HepG2 (cell line): Measurements from ENCODE around the gene AJM1. TPM values are rescaled to one million over a fixed set of nuclear protein-coding genes. Genes with fewer than 3 reads are reported as not detected.

ENCODE experiments used
- ASH2L ChIP-seq: fragments of 300-600, 200-600 bp; sonication (generic); IDR thresholded peaks from 2 replicates; pipeline ENCODE4 v1.7.0; 2017; ENCODE audit warnings: low read depth, mild to moderate bottlenecking, moderate library complexity, mixed read lengths, low read length; ENCODE audit not compliant: insufficient read length
- CREB1 ChIP-seq, 2 experiments: fragments of 450-650 bp in 1 of 2; IDR thresholded peaks; 2 replicates each; pipeline ENCODE4 v1.6.1; 2016 to 2017; ENCODE audit warnings: control low read depth in 1 of 2, mild to moderate bottlenecking in 1 of 2, missing compliant biosample characterization in 1 of 2, missing genetic modification characterization in 1 of 2
- ELF1 ChIP-seq: sonication (generic); formaldehyde crosslinking; IDR thresholded peaks from 2 replicates; pipeline ENCODE4 v1.4.0; 2020; ENCODE audit warnings: missing genetic modification reagents
- FOXK2 ChIP-seq: fragments of 450-650 bp; IDR thresholded peaks from 2 replicates; pipeline ENCODE4 v1.6.1; 2016
- HOXA3 ChIP-seq: sonication (generic); formaldehyde crosslinking; IDR thresholded peaks from 2 replicates; pipeline ENCODE4 v1.5.0; 2020; ENCODE audit warnings: missing genetic modification reagents
- IRF2 ChIP-seq: IDR thresholded peaks from 2 replicates; pipeline ENCODE4 v1.6.1; 2018; ENCODE audit warnings: missing genetic modification reagents, missing compliant biosample characterization
- KDM2A ChIP-seq: sonication (generic); formaldehyde crosslinking; IDR thresholded peaks from 2 replicates; pipeline ENCODE4 v1.4.0; 2020; ENCODE audit warnings: low read depth, missing genetic modification reagents, borderline replicate concordance
- KDM5A ChIP-seq: fragments of 200-600 bp; sonication (generic); IDR thresholded peaks from 2 replicates; pipeline ENCODE4 v1.7.0; 2018; ENCODE audit warnings: antibody characterized with exemption, mild to moderate bottlenecking, low read length, borderline replicate concordance
- MXI1 ChIP-seq: IDR thresholded peaks from 3 replicates; pipeline ENCODE4 v1.6.1; 2012; ENCODE audit warnings: low read depth, low read length, inconsistent platforms, borderline replicate concordance
- NR1H2 ChIP-seq: sonication (generic); formaldehyde crosslinking; IDR thresholded peaks from 2 replicates; pipeline ENCODE4 v1.8.1; 2022; ENCODE audit warnings: low read depth, missing genetic modification reagents, borderline replicate concordance
- PCBP2 ChIP-seq: fragments of 200-400 bp; formaldehyde crosslinking; optimal IDR thresholded peaks from 2 replicates; pipeline ENCODE3; 2018; ENCODE audit warnings: low read length, low read depth; ENCODE audit not compliant: poor library complexity, severe bottlenecking
- SAP130 ChIP-seq: IDR thresholded peaks from 2 replicates; pipeline ENCODE4 v1.6.1; 2016; ENCODE audit warnings: low read depth
- TAF1 ChIP-seq: sonication (generic); formaldehyde crosslinking; IDR thresholded peaks from 2 replicates; pipeline ENCODE4 v1.4.0; 2020; ENCODE audit warnings: missing genetic modification reagents
- U2AF1 ChIP-seq: fragments of 200-400 bp; formaldehyde crosslinking; optimal IDR thresholded peaks from 2 replicates; pipeline ENCODE3; 2017; ENCODE audit warnings: mild to moderate bottlenecking, low read depth, low read length
- ZBTB40 ChIP-seq, 2 experiments: fragments of 450-650 bp in 1 of 2; sonication (generic) in 1 of 2; formaldehyde crosslinking in 1 of 2; IDR thresholded peaks; 2 replicates each; pipeline versions ENCODE4 v1.6.1 to v1.8.0; 2016 to 2022; ENCODE audit warnings: antibody characterized with exemption in 1 of 2, mild to moderate bottlenecking in 1 of 2, missing genetic modification reagents in 1 of 2
- ZNF33B ChIP-seq: sonication (generic); formaldehyde crosslinking; IDR thresholded peaks from 2 replicates; pipeline ENCODE4 v1.5.1; 2020; ENCODE audit warnings: mild to moderate bottlenecking, missing genetic modification reagents
- ZNF598 ChIP-seq: sonication (generic); formaldehyde crosslinking; IDR thresholded peaks from 2 replicates; pipeline ENCODE4 v1.5.1; 2020; ENCODE audit warnings: mild to moderate bottlenecking, missing genetic modification reagents, borderline replicate concordance
- ZNF768 ChIP-seq: sonication (generic); formaldehyde crosslinking; IDR thresholded peaks from 2 replicates; pipeline ENCODE4 v1.4.0; 2020; ENCODE audit warnings: missing genetic modification reagents
- polyA plus RNA-seq, 8 experiments: library from polyadenylated mRNA; depleted of rRNA in 3 of 8; stranded (reverse) in 7 of 8; unstranded in 1 of 8; fragments of >200 nt; fragmentation: Illumina TruSeq in 4 of 8; extraction: Trizol in 4 of 8; gene quantifications; 2 replicates each; pipeline versions ENCODE4 v1.2.1 to v1.2.3, GENCODE V29; 2011 to 2016; ENCODE audit warnings: low read depth in 4 of 8, missing spikeins in 1 of 8, mixed read lengths in 1 of 8; ENCODE audit not compliant: insufficient read depth in 1 of 8
- total RNA-seq, 5 experiments: library from RNA; depleted of rRNA; stranded (reverse); fragments of >200 nt; fragmentation: Illumina TruSeq; extraction: Trizol; gene quantifications; 2 replicates each; pipeline ENCODE4 v1.2.3, GENCODE V29; 2016; ENCODE audit warnings: low read depth in 1 of 5
- TF ChIP-seq, protein P1 (sequence below): sonication (generic); formaldehyde crosslinking; IDR thresholded peaks from 2 replicates; pipeline ENCODE4 v1.5.1; 2020; ENCODE audit warnings: mild to moderate bottlenecking, missing genetic modification reagents, moderate library complexity

The AJM1 gene
- total and polyA plus RNA-seq, 2 of the 13 experiments (the other 11 are each of a cell fraction or from before 2014, with no cell fraction given), result 1.1 to 1.2 TPM

DNA sequence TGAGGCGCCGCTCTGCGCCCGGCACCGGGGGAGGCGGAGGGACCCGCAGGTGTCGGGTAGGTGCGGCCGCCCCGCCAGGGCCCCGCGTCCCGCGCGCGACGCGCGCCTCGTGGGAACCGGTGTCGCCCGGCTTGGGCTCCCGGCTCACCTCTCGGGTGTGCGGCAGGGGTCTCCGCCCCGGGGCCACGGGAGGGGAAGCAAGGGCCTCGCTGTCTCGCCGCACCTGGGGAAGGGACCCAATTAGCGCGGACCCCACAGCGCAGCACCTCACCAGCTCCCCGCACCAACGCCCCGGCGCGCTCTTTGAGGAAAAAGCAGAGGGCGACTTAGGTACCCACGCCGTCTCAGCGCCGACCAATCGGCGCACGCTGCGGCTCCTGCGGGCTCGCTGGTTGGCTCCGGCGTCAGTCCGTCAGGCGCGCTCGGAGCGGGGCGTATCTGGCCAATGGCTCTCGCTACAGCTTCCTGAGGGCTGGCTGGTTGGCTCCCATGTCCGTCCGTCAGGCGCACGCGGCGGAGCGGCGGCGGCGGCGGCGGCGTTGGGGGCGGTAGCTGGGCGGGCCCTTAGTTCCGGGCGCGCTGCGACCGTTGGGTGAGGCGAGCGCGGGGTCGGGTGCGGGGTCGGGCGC, 43.8 kb downstream of the AJM1 start, which contains the start of gene TRAF2 (continued):
- TF ChIP-seq, protein P1, sequence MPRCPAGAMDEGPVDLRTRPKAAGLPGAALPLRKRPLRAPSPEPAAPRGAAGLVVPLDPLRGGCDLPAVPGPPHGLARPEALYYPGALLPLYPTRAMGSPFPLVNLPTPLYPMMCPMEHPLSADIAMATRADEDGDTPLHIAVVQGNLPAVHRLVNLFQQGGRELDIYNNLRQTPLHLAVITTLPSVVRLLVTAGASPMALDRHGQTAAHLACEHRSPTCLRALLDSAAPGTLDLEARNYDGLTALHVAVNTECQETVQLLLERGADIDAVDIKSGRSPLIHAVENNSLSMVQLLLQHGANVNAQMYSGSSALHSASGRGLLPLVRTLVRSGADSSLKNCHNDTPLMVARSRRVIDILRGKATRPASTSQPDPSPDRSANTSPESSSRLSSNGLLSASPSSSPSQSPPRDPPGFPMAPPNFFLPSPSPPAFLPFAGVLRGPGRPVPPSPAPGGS (CRISPR knock-in tag), result peak; percentile 69; the same call in 1 of the 2 replicates
- TF ChIP-seq SAP130 (CRISPR knock-in tag) (peak; percentile 82), FOXK2 (no peak), ZNF33B (CRISPR knock-in tag) (peak; percentile 35; the same call in 1 of the 2 replicates), IRF2 (CRISPR knock-in tag) (peak; percentile 53; the same call in 1 of the 2 replicates), ZBTB40 (IDR thresholded peaks at IDR 0.05) (no peak), ZBTB40 (CRISPR knock-in tag; IDR thresholded peaks at IDR 0.05) (no peak; the same call in 1 of the 2 replicates), ZNF598 (CRISPR knock-in tag) (0 out of 2 replicates have a peak, but pooled peaks have one; percentile 40), TAF1 (CRISPR knock-in tag) (peak; percentile 70), HOXA3 (CRISPR knock-in tag) (peak; percentile 65), PCBP2 (no peak), ASH2L (no peak), MXI1 (peak; percentile 85; the same call in 2 of the 3 replicates), CREB1 (IDR thresholded peaks at IDR 0.05) (peak; percentile 89), CREB1 (CRISPR knock-in tag; IDR thresholded peaks at IDR 0.05) (peak; percentile 81), ELF1 (CRISPR knock-in tag) (peak; percentile 58), U2AF1 (peak; percentile 63), KDM5A (no peak), NR1H2 (CRISPR knock-in tag) (no peak), ZNF768 (CRISPR knock-in tag) (0 out of 2 replicates have a peak, but pooled peaks have one; percentile 35), KDM2A (CRISPR knock-in tag) (peak; percentile 50)
